ENCODE results near the gene SLC17A1. TPM values are rescaled to one million over a fixed set of nuclear protein-coding genes. Genes with fewer than 3 reads are reported as not detected.

Gene SLC17A1
- total RNA-seq, 1 experiment from 2014 or later = not detected

DNA sequence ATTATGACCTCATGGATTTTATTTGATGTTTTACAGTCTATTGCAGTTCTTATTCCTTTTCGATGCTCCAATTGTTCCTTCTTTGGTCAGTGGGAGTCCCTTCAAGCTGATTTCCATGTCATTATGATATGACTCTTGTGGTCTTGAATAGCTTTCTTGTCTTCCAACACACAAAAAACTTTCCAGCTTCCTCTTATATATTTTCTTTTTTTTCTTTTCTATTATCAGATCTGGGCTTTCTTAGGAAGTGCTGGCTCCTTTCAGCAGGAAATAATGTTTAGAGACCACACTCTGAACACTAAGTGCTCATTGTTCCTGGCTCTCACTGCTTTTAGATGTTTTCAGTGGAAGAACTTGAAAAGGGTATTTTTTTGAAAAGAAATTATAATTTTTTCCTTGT, 3.1 kb upstream of the SLC17A1 start:
- no peaks in the 10 kb centered on the region for H3K9me3 Mint-ChIP-seq
- CTCF ChIA-PET = no interaction called here
- H3K4me1 Mint-ChIP-seq = no peaks in the 10 kb centered on the region
- DNase-seq (ENCODE audit: low spot score) (no peak), ATAC-seq (no peak)
- no peak overlapping the region for H3K27ac Mint-ChIP-seq
- H3K36me3 Mint-ChIP-seq = no peaks in the 10 kb centered on the region
- no peak overlapping the region for H3K4me3 Mint-ChIP-seq
- TF ChIP-seq NR2C2 (CRISPR knock-in tag; IDR thresholded peaks at IDR 0.05) (no peak), ZBTB21 (CRISPR knock-in tag; IDR thresholded peaks at IDR 0.05; ENCODE audit: borderline replicate concordance) (no peak), ETV6 (CRISPR knock-in tag; IDR thresholded peaks at IDR 0.05) (no peak), JUN (CRISPR knock-in tag; IDR thresholded peaks at IDR 0.05) (no peak), TEAD1 (CRISPR knock-in tag; IDR thresholded peaks at IDR 0.05) (no peak), ZNF138 (CRISPR knock-in tag; conservative IDR thresholded peaks at IDR 0.05) (no peak), ZNF423 (CRISPR knock-in tag; IDR thresholded peaks at IDR 0.05) (no peak), SMAD3 (CRISPR knock-in tag; IDR thresholded peaks at IDR 0.05; ENCODE audit: borderline replicate concordance) (no peak), IRF2 (CRISPR knock-in tag; IDR thresholded peaks at IDR 0.05; ENCODE audit: borderline replicate concordance, low read depth) (no peak), GABPB1 (CRISPR knock-in tag; IDR thresholded peaks at IDR 0.05) (no peak)
- TF ChIP-seq, protein P1, sequence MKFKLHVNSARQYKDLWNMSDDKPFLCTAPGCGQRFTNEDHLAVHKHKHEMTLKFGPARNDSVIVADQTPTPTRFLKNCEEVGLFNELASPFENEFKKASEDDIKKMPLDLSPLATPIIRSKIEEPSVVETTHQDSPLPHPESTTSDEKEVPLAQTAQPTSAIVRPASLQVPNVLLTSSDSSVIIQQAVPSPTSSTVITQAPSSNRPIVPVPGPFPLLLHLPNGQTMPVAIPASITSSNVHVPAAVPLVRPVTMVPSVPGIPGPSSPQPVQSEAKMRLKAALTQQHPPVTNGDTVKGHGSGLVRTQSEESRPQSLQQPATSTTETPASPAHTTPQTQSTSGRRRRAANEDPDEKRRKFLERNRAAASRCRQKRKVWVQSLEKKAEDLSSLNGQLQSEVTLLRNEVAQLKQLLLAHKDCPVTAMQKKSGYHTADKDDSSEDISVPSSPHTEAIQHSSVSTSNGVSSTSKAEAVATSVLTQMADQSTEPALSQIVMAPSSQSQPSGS (CRISPR knock-in tag; IDR thresholded peaks at IDR 0.05; ENCODE audit: borderline replicate concordance, low read depth) = no peak
- TF ChIP-seq, protein P2, sequence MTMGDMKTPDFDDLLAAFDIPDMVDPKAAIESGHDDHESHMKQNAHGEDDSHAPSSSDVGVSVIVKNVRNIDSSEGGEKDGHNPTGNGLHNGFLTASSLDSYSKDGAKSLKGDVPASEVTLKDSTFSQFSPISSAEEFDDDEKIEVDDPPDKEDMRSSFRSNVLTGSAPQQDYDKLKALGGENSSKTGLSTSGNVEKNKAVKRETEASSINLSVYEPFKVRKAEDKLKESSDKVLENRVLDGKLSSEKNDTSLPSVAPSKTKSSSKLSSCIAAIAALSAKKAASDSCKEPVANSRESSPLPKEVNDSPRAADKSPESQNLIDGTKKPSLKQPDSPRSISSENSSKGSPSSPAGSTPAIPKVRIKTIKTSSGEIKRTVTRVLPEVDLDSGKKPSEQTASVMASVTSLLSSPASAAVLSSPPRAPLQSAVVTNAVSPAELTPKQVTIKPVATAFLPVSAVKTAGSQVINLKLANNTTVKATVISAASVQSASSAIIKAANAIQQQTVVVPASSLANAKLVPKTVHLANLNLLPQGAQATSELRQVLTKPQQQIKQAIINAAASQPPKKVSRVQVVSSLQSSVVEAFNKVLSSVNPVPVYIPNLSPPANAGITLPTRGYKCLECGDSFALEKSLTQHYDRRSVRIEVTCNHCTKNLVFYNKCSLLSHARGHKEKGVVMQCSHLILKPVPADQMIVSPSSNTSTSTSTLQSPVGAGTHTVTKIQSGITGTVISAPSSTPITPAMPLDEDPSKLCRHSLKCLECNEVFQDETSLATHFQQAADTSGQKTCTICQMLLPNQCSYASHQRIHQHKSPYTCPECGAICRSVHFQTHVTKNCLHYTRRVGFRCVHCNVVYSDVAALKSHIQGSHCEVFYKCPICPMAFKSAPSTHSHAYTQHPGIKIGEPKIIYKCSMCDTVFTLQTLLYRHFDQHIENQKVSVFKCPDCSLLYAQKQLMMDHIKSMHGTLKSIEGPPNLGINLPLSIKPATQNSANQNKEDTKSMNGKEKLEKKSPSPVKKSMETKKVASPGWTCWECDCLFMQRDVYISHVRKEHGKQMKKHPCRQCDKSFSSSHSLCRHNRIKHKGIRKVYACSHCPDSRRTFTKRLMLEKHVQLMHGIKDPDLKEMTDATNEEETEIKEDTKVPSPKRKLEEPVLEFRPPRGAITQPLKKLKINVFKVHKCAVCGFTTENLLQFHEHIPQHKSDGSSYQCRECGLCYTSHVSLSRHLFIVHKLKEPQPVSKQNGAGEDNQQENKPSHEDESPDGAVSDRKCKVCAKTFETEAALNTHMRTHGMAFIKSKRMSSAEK (CRISPR knock-in tag; IDR thresholded peaks at IDR 0.05; ENCODE audit: borderline replicate concordance) = no peak
- TF ChIP-seq, protein P3, sequence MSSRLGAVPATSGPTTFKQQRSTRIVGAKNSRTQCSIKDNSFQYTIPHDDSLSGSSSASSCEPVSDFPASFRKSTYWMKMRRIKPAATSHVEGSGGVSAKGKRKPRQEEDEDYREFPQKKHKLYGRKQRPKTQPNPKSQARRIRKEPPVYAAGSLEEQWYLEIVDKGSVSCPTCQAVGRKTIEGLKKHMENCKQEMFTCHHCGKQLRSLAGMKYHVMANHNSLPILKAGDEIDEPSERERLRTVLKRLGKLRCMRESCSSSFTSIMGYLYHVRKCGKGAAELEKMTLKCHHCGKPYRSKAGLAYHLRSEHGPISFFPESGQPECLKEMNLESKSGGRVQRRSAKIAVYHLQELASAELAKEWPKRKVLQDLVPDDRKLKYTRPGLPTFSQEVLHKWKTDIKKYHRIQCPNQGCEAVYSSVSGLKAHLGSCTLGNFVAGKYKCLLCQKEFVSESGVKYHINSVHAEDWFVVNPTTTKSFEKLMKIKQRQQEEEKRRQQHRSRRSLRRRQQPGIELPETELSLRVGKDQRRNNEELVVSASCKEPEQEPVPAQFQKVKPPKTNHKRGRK (CRISPR knock-in tag; IDR thresholded peaks at IDR 0.05; ENCODE audit: borderline replicate concordance) = no peak
- TF ChIP-seq, protein P4, sequence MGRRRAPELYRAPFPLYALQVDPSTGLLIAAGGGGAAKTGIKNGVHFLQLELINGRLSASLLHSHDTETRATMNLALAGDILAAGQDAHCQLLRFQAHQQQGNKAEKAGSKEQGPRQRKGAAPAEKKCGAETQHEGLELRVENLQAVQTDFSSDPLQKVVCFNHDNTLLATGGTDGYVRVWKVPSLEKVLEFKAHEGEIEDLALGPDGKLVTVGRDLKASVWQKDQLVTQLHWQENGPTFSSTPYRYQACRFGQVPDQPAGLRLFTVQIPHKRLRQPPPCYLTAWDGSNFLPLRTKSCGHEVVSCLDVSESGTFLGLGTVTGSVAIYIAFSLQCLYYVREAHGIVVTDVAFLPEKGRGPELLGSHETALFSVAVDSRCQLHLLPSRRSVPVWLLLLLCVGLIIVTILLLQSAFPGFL (CRISPR knock-in tag; IDR thresholded peaks at IDR 0.05; ENCODE audit: borderline replicate concordance) = no peak
- TF ChIP-seq, protein P5, sequence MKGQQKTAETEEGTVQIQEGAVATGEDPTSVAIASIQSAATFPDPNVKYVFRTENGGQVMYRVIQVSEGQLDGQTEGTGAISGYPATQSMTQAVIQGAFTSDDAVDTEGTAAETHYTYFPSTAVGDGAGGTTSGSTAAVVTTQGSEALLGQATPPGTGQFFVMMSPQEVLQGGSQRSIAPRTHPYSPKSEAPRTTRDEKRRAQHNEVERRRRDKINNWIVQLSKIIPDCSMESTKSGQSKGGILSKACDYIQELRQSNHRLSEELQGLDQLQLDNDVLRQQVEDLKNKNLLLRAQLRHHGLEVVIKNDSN (CRISPR knock-in tag; IDR thresholded peaks at IDR 0.05) = no peak
- TF ChIP-seq, protein P6, sequence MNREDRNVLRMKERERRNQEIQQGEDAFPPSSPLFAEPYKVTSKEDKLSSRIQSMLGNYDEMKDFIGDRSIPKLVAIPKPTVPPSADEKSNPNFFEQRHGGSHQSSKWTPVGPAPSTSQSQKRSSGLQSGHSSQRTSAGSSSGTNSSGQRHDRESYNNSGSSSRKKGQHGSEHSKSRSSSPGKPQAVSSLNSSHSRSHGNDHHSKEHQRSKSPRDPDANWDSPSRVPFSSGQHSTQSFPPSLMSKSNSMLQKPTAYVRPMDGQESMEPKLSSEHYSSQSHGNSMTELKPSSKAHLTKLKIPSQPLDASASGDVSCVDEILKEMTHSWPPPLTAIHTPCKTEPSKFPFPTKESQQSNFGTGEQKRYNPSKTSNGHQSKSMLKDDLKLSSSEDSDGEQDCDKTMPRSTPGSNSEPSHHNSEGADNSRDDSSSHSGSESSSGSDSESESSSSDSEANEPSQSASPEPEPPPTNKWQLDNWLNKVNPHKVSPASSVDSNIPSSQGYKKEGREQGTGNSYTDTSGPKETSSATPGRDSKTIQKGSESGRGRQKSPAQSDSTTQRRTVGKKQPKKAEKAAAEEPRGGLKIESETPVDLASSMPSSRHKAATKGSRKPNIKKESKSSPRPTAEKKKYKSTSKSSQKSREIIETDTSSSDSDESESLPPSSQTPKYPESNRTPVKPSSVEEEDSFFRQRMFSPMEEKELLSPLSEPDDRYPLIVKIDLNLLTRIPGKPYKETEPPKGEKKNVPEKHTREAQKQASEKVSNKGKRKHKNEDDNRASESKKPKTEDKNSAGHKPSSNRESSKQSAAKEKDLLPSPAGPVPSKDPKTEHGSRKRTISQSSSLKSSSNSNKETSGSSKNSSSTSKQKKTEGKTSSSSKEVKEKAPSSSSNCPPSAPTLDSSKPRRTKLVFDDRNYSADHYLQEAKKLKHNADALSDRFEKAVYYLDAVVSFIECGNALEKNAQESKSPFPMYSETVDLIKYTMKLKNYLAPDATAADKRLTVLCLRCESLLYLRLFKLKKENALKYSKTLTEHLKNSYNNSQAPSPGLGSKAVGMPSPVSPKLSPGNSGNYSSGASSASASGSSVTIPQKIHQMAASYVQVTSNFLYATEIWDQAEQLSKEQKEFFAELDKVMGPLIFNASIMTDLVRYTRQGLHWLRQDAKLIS (CRISPR knock-in tag; IDR thresholded peaks at IDR 0.05; ENCODE audit: borderline replicate concordance) = no peak
- TF ChIP-seq, protein P7, sequence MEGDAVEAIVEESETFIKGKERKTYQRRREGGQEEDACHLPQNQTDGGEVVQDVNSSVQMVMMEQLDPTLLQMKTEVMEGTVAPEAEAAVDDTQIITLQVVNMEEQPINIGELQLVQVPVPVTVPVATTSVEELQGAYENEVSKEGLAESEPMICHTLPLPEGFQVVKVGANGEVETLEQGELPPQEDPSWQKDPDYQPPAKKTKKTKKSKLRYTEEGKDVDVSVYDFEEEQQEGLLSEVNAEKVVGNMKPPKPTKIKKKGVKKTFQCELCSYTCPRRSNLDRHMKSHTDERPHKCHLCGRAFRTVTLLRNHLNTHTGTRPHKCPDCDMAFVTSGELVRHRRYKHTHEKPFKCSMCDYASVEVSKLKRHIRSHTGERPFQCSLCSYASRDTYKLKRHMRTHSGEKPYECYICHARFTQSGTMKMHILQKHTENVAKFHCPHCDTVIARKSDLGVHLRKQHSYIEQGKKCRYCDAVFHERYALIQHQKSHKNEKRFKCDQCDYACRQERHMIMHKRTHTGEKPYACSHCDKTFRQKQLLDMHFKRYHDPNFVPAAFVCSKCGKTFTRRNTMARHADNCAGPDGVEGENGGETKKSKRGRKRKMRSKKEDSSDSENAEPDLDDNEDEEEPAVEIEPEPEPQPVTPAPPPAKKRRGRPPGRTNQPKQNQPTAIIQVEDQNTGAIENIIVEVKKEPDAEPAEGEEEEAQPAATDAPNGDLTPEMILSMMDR (IDR thresholded peaks at IDR 0.05) = no peak
- TF ChIP-seq, protein P8, sequence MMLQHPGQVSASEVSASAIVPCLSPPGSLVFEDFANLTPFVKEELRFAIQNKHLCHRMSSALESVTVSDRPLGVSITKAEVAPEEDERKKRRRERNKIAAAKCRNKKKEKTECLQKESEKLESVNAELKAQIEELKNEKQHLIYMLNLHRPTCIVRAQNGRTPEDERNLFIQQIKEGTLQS (CRISPR knock-in tag; conservative IDR thresholded peaks at IDR 0.05) = no peak
- TF ChIP-seq, protein P9, sequence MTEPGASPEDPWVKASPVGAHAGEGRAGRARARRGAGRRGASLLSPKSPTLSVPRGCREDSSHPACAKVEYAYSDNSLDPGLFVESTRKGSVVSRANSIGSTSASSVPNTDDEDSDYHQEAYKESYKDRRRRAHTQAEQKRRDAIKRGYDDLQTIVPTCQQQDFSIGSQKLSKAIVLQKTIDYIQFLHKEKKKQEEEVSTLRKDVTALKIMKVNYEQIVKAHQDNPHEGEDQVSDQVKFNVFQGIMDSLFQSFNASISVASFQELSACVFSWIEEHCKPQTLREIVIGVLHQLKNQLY (CRISPR knock-in tag; IDR thresholded peaks at IDR 0.05) = no peak
- H3K27me3 Mint-ChIP-seq (ENCODE audit: low read depth) = no peaks in the 10 kb centered on the region
- POLR2A ChIA-PET = no interaction called here
